GM13977 (cell line): ENCODE results near the gene MICU1.
"Not testable (repeated sequence)": the region's sequence is repeated elsewhere in the genome, so short reads cannot be mapped to it uniquely, and the experiment has no call there.

ENCODE experiments used
- DNase-seq: peaks from one replicate; pipeline ENCODE4 v3.0.0; 2012; ENCODE audit warnings: low spot score
- CTCF ChIP-seq: IDR thresholded peaks from 2 replicates; pipeline ENCODE4 v1.5.1; 2012; ENCODE audit warnings: mild to moderate bottlenecking, control low read depth; ENCODE audit not compliant: insufficient read depth; ENCODE audit errors: extremely low read depth, missing control alignments
- in situ Hi-C: fragments of 300-500 bp; cut with MboI; formaldehyde crosslinking; loops from one replicate; pipeline ENCODE4 v1.12.0; 2022; ENCODE audit warnings: low sequenced_read_pairs, low pct_unique_long_range_greater_than_20kb, mixed read lengths, inconsistent platforms; ENCODE audit not compliant: unreplicated experiment

Gene MICU1

DNA sequence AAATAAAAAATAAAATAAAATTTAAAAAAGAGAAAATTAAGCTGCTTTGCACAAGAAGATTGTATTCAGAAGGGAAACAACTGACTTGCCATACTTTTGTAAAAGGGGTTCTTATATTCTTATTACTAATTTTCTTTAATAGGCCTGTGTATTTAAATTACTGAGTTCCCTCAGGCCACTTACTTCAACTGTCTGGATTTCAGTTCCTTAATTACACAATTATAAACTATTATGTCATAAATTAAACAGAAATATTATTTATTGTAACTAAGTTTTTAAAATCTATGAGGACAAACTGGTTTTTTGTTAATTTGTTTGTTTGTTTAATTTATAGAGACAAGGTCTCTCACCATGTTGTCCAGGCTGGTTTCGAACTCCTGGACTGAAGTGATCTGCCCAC, 22.4 kb upstream of the MICU1 start:
- no peak for TF ChIP-seq CTCF
- no peak for DNase-seq
- in situ Hi-C loops: no loop called here

DNA sequence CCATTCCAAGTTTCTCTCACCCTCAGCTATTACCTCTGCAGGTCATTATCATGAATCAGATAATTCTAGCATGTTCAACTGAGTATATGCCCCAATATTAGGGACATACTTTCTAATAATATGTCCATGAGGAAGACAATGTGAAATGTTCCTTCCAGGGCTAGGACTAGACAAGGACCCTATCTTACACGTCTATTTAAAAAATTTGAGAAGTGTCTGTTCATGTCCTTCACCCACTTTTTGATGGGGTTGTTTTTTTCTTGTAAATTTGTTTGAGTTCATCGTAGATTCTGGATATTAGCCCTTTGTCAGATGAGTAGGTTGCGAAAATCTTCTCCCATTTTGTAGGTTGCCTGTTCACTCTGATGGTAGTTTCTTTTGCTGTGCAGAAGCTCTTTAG, 21.1 kb upstream of the MICU1 start:
- in situ Hi-C loops, DNase-seq: not testable (repeated sequence)

- no peak for TF ChIP-seq CTCF
- in situ Hi-C loops: no loop called here
- no peak for DNase-seq
Observed at GRCh38 chr10:72645263-72645858, 19.5 kb upstream of the MICU1 start.

DNA sequence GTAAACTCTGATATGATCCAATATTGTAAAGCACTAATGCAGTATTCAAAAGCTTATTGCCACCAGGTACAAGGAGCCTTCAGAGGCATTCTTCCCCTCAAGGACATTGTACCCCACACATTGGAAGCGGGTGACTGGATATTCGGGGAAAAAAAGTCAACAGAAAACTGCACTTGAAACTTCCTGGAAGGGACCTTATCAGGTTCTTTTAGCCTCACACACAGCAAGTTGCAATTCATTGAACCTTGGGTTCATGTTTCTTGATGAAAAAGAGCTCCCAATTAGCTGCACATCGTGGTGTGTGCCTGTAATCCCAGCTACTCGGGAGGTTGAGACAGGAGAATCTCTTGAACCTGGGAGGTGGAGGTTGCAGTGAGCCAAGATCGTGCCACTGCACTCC, 16.4 kb upstream of the MICU1 start:
- no peak for DNase-seq
- in situ Hi-C loops: no loop called here
- TF ChIP-seq CTCF: no peak

- in situ Hi-C loops: no loop called here
- DNase-seq: no peak
- no peak for TF ChIP-seq CTCF
Observed at GRCh38 chr10:72639441-72639873, 13.6 kb upstream of the MICU1 start.

DNA sequence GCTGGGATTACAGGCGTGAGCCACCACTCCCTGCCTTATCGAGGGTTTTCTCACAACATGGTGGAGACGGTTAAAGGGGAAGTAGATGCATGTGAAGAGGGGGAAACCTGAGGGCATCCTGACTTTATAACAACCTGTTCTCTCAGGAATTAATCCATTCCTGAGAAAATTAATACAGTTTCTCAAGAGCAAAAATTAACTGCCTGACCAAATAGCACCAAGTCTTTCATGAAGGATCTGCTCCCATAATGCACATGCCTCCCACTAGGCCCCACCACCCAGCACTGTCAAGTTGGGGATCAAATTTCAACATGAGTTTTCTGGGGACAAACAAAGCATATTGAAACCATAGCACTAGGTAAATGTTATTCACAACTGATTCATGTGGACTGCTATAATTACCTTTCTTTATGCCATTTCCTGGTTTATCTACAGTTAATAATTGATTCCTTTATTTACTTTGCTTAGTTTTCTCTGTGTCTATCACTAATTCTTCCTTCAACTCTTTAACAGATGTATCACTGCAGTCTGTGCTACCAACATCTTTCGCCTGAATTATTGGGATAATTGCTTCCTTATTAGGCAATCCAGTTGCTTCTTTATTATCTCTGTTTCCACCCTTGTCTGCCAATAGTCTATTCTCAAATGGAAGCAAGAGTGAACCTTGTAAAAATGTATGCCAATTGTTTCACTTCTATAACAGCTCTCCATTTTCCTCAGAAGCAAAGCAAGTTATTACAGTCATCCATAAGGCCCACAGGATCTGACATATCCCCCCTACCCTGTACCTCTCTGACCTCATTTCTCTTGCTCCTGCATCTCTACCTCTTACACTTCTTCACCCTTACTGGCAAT, 12.9 kb upstream of the MICU1 start:
- DNase-seq: no peak
- TF ChIP-seq CTCF: no peak
- in situ Hi-C loops: no loop called here

- TF ChIP-seq CTCF: no peak
- in situ Hi-C loops: no loop called here
- peak; percentile 57 for DNase-seq
Observed at GRCh38 chr10:72637398-72637857, 11.5 kb upstream of the MICU1 start.
